Measurements from ENCODE around the gene GLRX2.
"Not testable (repeated sequence)": the region's sequence is repeated elsewhere in the genome, so short reads cannot be mapped to it uniquely, and the experiment has no call there.

The GLRX2 gene

DNA sequence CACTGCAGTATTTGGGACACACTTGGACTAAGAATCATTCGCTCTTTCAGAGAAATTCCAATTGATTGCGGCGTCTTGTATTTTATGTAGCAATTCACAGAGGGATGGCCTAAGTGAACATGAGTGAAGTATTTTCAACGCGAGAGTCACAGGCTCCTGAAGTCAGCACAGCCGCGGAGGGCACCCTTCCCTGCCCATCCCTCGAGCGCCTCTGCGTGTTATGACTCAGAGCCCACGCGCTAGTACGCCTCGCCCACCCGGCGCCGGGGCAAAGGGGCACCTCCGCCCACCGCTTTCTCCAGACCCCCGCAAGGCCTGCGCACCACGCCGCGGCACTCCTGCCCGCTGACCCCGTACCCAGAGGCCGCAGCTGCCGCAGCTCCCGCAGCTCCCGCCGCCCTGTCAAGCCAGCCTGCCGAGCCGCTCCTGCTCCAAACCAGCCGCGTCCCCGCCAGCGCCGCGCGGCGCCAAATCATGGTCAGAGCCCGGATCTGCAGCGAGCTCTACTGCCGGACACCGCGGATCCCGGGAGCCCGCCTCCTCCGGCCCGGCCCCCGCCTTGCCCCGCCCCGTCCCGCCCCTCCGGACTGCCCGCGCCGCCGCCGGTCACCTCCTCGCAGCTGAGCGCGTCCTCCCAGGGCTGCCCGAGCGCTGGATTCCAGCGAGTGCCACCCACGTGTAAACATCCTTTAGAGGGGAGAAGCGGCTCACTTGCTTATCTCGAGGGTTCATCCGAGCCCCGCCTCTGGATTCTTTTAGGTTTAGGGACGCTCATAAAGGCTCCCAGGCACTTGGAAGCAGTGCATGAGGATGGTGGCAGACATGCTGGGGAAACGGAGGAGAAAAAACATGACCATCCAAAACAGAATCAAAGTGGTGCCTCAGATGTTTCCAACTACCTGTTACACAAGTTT, at the start of gene GLRX2:
Gene GLRX2 (minus strand): TSS at position 508 of the 914 bp plus-strand sequence. CDS start 32 bp downstream, at position 476.
- peak; percentile 65 for DNase-seq

DNA sequence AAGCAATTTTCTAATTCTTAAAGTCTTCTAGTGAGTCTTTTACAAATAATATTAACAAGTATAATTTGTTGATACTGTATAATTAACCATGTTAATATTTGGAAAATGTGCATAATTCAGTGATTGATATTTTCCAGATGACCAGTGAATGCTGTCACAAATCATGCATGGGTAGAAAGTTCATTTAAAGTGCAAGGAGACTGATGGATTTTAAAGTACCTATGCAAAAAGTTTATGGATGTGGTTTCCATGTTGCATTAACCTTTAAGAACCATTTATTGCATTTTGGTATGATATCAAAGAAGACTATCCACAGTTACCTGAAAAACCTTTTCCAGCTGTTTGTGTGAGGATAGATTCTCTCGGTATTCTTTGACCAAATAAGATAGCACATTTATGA, 39.8 kb upstream of the GLRX2 start:
- DNase-seq, result no peak

- no peak for DNase-seq
Observed at GRCh38 chr1:193144361-193144938, 39.2 kb upstream of the GLRX2 start.

DNA sequence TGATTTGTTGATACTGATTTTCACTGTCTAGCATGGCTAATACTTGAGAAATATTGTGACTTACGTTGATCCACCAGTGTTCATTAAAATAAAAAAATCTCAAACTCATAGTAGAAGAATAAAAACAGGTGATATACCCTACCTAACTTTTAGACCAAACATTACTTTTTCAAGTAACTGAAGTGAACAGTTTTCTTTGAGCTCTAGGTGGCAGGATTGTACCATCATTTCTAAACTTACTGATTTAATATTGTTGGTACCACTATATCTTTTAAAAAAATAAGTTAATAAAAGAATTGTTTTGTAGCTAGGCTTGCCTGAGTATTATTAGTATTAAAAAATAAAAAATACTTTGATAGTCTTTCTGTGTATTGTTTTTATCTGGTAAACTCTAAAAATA, 38.1 kb upstream of the GLRX2 start:
- DNase-seq, result no peak

GRCh38 chr1:193142409-193142808, 37.2 kb upstream of the GLRX2 start:
- no peak for DNase-seq

DNA sequence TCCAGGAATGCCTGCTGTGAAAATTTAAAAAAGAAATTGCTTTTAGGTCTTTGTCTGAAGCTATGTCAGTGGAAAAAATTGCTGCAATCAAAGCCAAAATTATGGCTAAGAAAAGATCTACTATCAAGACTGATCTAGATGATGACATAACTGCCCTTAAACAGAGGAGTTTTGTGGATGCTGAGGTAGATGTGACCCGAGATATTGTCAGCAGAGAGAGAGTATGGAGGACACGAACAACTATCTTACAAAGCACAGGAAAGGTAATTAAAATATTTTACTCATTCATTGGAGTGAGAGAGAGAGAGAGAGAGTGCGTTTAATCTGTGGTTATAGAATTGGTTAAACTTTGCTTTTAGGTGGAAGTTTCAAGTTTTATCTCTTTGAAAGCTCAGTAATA, 36.6 kb upstream of the GLRX2 start:
- DNase-seq, result no peak

DNA sequence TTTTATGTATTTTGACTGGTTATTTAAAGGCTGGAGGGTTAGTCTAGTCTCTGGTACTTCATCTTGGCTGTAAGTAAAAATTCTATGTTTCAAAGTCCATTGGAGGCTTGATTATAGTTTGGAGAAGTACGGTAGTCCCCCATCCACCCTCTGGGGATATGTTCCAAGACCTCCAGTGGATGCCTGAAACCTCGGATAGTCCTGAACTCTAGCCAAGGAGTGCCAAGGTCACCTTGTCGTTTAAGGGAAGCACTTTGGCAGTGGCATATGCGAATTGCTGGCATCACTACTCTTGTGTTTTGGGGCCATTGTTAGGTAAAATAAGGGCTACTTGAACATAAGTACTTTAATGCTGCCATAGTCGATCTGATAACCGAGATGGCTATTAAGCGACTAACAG, 35.0 kb upstream of the GLRX2 start:
- no peak for DNase-seq

GRCh38 chr1:193131266-193131860, 26.1 kb upstream of the GLRX2 start:
- DNase-seq, result no peak

- DNase-seq, result no peak
Observed at GRCh38 chr1:193125369-193125768, 20.2 kb upstream of the GLRX2 start.

GRCh38 chr1:193123751-193124150, 18.5 kb upstream of the GLRX2 start:
- no peak for DNase-seq

DNA sequence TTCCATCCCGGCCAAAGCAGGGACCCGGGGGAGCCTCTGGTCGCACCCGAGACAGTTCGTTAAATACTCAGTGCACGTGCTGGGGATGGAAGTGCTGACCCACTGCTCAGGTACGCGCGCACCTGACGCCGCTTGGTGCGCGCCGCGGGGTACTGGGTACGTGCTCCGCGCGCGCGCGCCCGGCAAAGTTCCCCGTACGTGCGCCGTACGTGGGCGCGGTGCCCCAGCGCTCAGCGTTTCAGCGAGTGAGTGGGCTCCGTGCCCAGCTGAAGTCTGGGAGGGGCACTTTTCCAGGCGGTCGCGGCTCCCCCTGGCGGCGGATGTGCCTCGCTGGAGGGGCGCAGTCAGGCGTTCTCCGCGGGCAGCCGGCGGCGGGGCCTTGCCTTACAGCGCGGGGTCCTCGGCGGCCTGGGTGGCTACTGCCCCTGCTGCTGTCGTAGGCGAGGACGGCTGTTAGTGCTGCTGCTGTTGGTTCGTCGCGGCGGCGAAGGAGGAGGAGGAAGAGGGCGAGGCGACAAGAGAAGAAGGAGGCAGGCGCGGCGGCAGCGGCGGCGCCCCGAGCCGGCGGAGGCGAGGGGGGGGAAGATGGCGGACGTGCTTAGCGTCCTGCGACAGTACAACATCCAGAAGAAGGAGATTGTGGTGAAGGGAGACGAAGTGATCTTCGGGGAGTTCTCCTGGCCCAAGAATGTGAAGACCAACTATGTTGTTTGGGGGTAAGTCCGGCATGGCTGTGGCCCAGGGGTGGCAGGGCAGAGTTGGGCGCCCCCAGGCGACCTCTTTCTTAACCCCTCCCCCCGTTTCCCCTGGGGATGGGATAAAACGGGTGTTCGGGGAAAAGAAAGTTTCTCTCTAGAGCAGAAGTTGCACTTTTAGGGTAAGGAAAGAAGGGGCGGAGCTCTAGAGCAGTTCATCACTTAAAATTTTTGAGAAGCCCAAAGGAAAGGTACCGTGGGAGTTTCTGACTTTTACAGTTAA, 16.7 kb upstream of the GLRX2 start, which contains the start of gene CDC73:
Gene CDC73 (plus strand): TSS at position 416 of the 978 bp plus-strand sequence. CDS start 170 bp downstream, at position 586.
- peak; percentile 99 for DNase-seq

- no peak for DNase-seq
Observed at GRCh38 chr1:193120604-193121166, 15.5 kb upstream of the GLRX2 start.

- no peak for DNase-seq
Observed at GRCh38 chr1:193118803-193119730, 13.9 kb upstream of the GLRX2 start.

DNA sequence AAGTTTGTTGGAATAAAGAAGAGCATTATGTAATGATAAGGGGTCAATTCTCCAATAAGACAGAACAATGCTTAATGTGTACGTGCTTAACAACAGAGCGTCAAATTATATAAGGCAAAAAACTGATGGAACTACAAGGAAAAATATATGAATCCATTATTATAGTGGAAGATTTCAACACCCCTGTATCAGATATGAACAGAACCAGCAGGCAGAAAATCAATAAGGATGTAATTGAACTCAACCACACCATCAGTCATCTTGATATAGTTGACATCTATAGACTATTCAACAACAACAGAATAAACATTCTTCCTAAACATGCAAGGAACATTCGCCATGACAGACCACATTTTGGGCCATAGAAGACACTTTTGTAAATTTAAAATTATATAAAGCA, 13.0 kb upstream of the GLRX2 start:
- no peak for DNase-seq

DNA sequence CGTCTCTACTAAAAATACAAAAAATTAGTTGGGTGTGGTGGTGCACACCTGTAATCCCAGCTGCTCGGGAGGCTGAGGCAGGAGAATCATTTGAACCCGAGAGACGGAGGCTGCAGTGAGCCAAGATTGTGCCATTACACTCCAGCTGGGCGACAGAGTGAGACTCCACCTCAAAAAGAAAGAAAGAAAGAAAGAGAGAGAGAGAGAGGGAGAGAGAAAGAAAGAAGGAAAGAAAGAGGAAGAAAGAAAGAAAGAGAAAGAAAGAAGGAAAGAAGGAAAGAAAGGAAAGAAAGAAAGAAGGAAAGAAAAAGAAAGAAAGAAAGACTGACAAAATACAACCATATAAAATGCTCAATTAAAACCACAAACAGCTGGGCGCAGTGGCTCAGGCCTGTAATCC, 12.0 kb upstream of the GLRX2 start:
- DNase-seq, result not testable (repeated sequence)

DNA sequence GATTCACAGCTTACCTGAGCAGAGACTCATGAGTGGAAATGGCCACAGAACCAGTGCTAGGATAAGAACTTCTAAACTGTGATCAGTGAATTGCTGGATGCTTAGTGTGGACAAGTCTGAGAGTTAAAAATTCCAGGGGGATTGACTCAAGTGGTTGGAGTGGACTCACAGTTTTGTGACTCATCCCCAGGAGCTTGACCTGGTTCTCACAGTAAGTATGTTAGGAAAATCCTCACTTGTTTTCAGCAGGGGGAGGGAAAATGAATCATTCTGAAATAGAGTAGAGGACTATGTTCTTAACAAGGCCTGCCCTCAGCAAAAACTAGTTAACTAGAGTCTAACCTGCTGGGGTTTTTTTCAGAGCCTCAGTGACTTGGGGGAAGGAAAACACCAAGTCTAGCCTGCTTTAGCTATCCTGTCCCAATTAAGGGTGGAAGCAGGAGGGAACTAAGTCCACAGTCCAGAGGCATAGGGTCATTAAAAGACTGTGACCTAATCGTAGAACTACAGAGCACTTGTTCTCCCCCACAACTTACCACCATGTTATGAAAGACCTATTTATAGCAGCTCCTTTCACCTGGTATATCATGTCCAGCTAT, 10.5 kb upstream of the GLRX2 start:
- no peak for DNase-seq

GRCh38 chr1:193114485-193115095, 9.4 kb upstream of the GLRX2 start:
- DNase-seq, result no peak

GRCh38 chr1:193113992-193114332, 8.7 kb upstream of the GLRX2 start:
- no peak for DNase-seq

- DNase-seq, result no peak
Observed at GRCh38 chr1:193113258-193113991, 8.2 kb upstream of the GLRX2 start.

All from activated CD4-positive, CD25-positive, alpha-beta regulatory T cell treated with anti-CD3 and anti-CD28 coated beads, Interleukin-2, amount 50 U/mL, for 72 hours (primary cell).